Body of pancreas (tissue), 4 donors: Measurements from ENCODE around the gene IL11RA. TPM values are rescaled to one million over a fixed set of nuclear protein-coding genes. Genes with fewer than 3 reads are reported as not detected.

Experiments used
- ATAC-seq: fragments of 150-250 bp; one replicate; pipeline ENCODE4 v1.9.1; 2016
- DNase-seq, 4 donors: peaks; one replicate each; pipeline ENCODE4 v3.0.0-alpha.2; 2019
- H3K27ac ChIP-seq, 4 donors: fragments of 200-600 bp; sonication (generic); 1 replicate in 3 of 4; 2 replicates in 1 of 4; pipeline versions ENCODE4 v1.5.1 to v1.6.1; 2016 to 2019; ENCODE audit warnings: mild to moderate bottlenecking in 1 of 4, mixed read lengths in 1 of 4, moderate library complexity in 1 of 4
- H3K27me3 ChIP-seq, 2 donors: fragments of 200-600 bp; sonication (generic); one replicate each; pipeline ENCODE4 v1.6.0; 2016; ENCODE audit warnings: mild to moderate bottlenecking in 1 of 2
- H3K36me3 ChIP-seq, 2 donors: fragments of 200-600 bp; sonication (generic); replicated peaks in 1 of 2; 2 replicates each; pipeline ENCODE4 v1.5.1; 2016; ENCODE audit warnings: low read depth in 2 of 2; ENCODE audit not compliant: insufficient read depth in 1 of 2
- H3K4me1 ChIP-seq: fragments of 200-600 bp; sonication (generic); one replicate; pipeline ENCODE4 v1.6.0; 2016
- H3K4me3 ChIP-seq, 2 donors: fragments of 200-600 bp; sonication (generic); 1 replicate in 1 of 2; 2 replicates in 1 of 2; pipeline ENCODE4 v1.5.1; 2016 to 2019
- H3K9me3 ChIP-seq, 3 donors: fragments of 200-600 bp; sonication (generic); 1 replicate in 2 of 3; 2 replicates in 1 of 3; pipeline ENCODE4 v1.5.1; 2016
- POLR2A ChIP-seq, 3 donors: fragments of 450-650 bp; IDR thresholded peaks; one replicate each; pipeline ENCODE4 v1.6.1; 2016; ENCODE audit warnings: antibody characterized with exemption in 3 of 3, mild to moderate bottlenecking in 2 of 3
- WGBS, 2 donors: methylation state at CpG; one replicate each; pipeline ENCODE4 v1.1.5; 2017; 5-methylcytosine and 5-hydroxymethylcytosine counted together
- intact Hi-C: fragments of 100-400 bp; cut with DNase I; formaldehyde crosslinking; loops from one replicate; pipeline ENCODE4 v1.15.1; 2023
- total RNA-seq, 2 donors: library from RNA; depleted of rRNA; stranded (reverse); fragments of >200 nt; gene quantifications; one replicate each; pipeline ENCODE4 v1.1.0, GENCODE V29; 2016
- TF ChIP-seq, protein P1 (sequence below), 7 experiments: fragments of 450-650 bp in 4 of 7; fragments of 200-600 bp in 3 of 7; sonication (generic) in 3 of 7; IDR thresholded peaks; one replicate each; pipeline ENCODE4 v1.5.1; 2016 to 2019; ENCODE audit warnings: antibody characterized with exemption in 7 of 7

The IL11RA gene
- total RNA-seq, 2 donors from 2014 or later: 14.5 to 27.4 TPM

DNA sequence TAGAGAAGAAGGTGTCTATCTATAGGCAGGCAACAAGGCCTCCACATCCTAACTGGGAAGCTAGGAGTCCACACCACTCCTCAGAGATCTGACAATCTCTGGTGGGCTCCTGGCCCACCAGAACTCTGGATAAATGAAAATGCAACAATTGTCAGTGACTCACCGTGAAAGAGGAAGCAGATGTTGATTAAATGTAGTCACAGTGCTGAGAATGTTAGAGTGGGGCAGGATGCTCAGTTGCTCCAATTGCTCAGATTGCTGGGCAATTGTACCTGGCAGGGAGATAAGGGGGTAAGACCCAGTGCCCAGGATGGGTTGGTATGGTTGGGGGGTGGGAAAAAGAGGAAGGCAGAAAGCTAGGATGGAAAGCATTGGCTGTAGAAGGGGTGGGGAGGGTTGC, 34.7 kb downstream of the IL11RA start:
- no peaks in the 10 kb centered on the region for H3K9me3 ChIP-seq
- no peaks in the 10 kb centered on the region for H3K36me3 ChIP-seq
- no peaks in the 10 kb centered on the region for H3K4me1 ChIP-seq
- DNase-seq (no peak), ATAC-seq (no peak)
- no peaks in the 10 kb centered on the region for H3K27me3 ChIP-seq
- no peak overlapping the region for H3K4me3 ChIP-seq
- intact Hi-C loops: no loop called here
- H3K27ac ChIP-seq: no peak overlapping the region
- TF ChIP-seq POLR2A (IDR thresholded peaks at IDR 0.05): no peak
- TF ChIP-seq, protein P1, sequence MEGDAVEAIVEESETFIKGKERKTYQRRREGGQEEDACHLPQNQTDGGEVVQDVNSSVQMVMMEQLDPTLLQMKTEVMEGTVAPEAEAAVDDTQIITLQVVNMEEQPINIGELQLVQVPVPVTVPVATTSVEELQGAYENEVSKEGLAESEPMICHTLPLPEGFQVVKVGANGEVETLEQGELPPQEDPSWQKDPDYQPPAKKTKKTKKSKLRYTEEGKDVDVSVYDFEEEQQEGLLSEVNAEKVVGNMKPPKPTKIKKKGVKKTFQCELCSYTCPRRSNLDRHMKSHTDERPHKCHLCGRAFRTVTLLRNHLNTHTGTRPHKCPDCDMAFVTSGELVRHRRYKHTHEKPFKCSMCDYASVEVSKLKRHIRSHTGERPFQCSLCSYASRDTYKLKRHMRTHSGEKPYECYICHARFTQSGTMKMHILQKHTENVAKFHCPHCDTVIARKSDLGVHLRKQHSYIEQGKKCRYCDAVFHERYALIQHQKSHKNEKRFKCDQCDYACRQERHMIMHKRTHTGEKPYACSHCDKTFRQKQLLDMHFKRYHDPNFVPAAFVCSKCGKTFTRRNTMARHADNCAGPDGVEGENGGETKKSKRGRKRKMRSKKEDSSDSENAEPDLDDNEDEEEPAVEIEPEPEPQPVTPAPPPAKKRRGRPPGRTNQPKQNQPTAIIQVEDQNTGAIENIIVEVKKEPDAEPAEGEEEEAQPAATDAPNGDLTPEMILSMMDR (IDR thresholded peaks at IDR 0.05): no peak
- WGBS, 2 donors: 65 to 100% methylated on average over 1 of the region's 1 CpG

DNA sequence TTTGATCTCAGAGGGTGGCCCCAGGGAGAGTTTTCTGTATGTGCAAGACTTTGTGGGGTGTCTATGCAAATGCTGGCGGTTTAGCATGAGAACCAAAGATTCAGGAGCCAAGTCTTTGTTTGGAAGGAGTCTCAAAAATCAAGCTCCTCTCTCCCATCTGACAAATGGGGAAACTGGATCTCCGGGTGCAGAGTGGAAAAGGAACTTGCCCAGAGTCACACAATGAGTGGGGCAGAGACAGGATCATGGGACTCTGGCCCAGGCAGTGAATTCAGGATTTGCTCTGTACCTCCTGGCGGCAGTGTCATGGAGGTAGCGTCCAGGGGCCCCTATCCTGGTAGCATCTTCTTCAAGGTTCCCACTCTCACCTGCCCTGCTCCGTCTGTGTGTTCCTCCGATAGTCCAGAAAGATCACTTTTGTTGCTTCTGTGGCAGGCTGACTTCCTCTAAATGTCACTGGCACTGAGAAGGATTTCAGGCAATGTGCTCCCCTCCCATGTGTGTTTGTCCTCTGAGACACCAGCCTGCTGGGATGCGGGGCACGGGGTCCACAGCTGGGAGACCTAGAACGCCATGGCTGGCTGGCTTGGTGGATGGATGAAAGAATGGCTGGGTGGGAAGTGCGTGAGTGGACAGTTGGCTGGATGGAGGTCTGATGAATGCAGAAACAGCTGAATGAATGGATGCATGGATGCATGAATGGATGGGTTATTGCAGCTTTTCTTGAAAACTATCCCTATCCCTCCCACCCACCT, 35.5 kb downstream of the IL11RA start:
- no peak for DNase-seq
- H3K4me3 ChIP-seq: no peak overlapping the region
- no peak overlapping the region for H3K27ac ChIP-seq
- H3K4me1 ChIP-seq: no peaks in the 10 kb centered on the region
- 85 to 86% methylated on average over 10 of the region's 10 CpGs for WGBS, 2 donors
- H3K36me3 ChIP-seq: no peaks in the 10 kb centered on the region
- no peaks in the 10 kb centered on the region for H3K27me3 ChIP-seq
- TF ChIP-seq, protein P1 (IDR thresholded peaks at IDR 0.05): no peak
- no peak for TF ChIP-seq POLR2A (IDR thresholded peaks at IDR 0.05)
- intact Hi-C loops: no loop called here
- no peak for ATAC-seq
- no peaks in the 10 kb centered on the region for H3K9me3 ChIP-seq

DNA sequence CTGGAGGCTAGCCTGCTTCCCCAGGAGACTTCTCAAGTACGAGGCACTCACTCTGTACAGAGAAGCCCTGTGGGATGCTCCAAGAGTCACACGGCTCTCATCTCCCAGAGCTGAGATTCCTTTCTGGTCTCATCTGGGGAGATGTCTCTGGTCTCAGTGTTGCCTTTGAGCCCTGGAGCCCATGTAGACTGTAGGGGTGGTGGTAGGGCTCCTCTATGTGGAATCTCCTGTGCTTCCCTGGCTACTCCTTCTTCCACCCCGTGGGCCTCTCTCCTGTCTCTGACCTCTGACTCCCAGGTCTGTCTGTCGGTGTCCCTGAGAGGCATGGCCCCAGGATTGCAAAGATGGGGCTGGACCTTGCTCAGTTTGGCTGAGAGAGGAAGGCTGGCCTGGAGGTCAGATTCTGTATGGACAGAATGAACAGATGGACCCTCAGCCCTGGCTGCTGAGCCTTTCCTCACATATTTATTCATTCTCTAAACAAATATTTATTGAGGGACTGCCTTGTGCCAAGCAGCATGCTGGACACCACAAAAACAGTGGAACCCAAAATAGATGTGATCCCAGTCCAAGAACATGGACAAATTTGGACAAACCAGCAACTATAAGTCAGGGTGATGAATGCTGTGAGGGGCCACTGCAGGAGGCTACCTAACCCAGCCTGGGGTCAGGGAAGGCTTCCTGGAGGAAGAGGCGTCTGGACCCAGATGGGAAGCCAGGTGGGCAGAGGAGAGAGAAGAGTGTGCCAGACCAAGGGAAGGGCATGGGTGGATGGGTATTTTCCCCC, 36.5 kb downstream of the IL11RA start:
- 80 to 81% methylated on average over 3 to 5 of the region's 5 CpGs for WGBS, 2 donors
- no peak for TF ChIP-seq POLR2A (IDR thresholded peaks at IDR 0.05)
- TF ChIP-seq, protein P1 (IDR thresholded peaks at IDR 0.05): no peak
- Histone ChIP-seq H3K36me3 (no peaks in the 10 kb centered on the region), H3K4me1 (no peaks in the 10 kb centered on the region), H3K27ac (no peak overlapping the region), H3K4me3 (no peak overlapping the region), H3K27me3 (no peaks in the 10 kb centered on the region), H3K9me3 (no peaks in the 10 kb centered on the region)
- ATAC-seq: no peak
- intact Hi-C loops: no loop called here
- DNase-seq: no peak

DNA sequence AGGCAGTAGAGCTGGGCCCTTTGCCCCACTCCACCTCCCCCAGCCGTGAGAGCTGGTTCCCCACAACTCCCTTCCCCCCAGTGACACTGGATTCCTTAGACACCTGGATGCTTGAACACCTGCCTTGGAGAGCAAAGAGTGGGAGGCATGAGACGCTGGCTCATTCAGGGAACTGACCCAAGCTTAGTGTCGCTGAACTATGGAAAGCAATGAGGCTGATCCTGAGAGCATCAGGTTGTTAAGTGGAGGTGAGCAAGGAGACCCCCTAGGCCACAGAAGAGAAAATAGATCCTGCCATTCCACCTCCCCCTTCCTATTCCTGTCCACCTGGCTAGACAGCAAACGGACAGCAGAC, 37.1 kb downstream of the IL11RA start:
- ATAC-seq (no peak), DNase-seq (no peak)
- Histone ChIP-seq H3K9me3 (no peaks in the 10 kb centered on the region), H3K4me3 (no peak overlapping the region), H3K27ac (no peak overlapping the region), H3K4me1 (no peaks in the 10 kb centered on the region), H3K27me3 (no peaks in the 10 kb centered on the region), H3K36me3 (no peaks in the 10 kb centered on the region)
- 83 to 84% methylated on average over 4 of the region's 4 CpGs for WGBS, 2 donors
- intact Hi-C loops: no loop called here
- TF ChIP-seq, protein P1 (IDR thresholded peaks at IDR 0.05): no peak
- no peak for TF ChIP-seq POLR2A (IDR thresholded peaks at IDR 0.05)
